ENCODE measurements around the gene FREY1.

FREY1 gene

GRCh38 chr11:45924927-45925326 lies 17.9 kb upstream of the FREY1 start:
- TF ChIP-seq REST (IDR thresholded peaks at IDR 0.05; ENCODE audit: insufficient read depth in 1 of 2, low read depth in 2 of 2, low read length in 2 of 2) (peak in 1 of 2 experiments; percentile 77; a peak in 2 of 4 replicates), POLR2AphosphoS5 (IDR thresholded peaks at IDR 0.05; ENCODE audit: low read depth, low read length) (no peak)

- no peak for TF ChIP-seq REST (IDR thresholded peaks at IDR 0.05; ENCODE audit: insufficient read depth in 1 of 2, low read depth in 2 of 2, low read length in 2 of 2)
- no peak for TF ChIP-seq FOXP2 (optimal IDR thresholded peaks at IDR 0.05; ENCODE audit: borderline replicate concordance, extremely low read depth, extremely low read length, insufficient read depth)
- TF ChIP-seq TAF1 (IDR thresholded peaks at IDR 0.05; ENCODE audit: borderline replicate concordance, insufficient read depth, low read length) = no peak
- TF ChIP-seq SIN3A (IDR thresholded peaks at IDR 0.05; ENCODE audit: borderline replicate concordance, insufficient read depth, low read length) = no peak
Measured at GRCh38 chr11:45924036-45924915, 17.2 kb upstream of the FREY1 start.

- TF ChIP-seq SIN3A (IDR thresholded peaks at IDR 0.05; ENCODE audit: borderline replicate concordance, insufficient read depth, low read length) (no peak), POLR2AphosphoS5 (IDR thresholded peaks at IDR 0.05; ENCODE audit: low read depth, low read length) (no peak), FOXP2 (optimal IDR thresholded peaks at IDR 0.05; ENCODE audit: borderline replicate concordance, extremely low read depth, extremely low read length, insufficient read depth) (no peak), TAF1 (IDR thresholded peaks at IDR 0.05; ENCODE audit: borderline replicate concordance, insufficient read depth, low read length) (no peak), REST (IDR thresholded peaks at IDR 0.05; ENCODE audit: insufficient read depth in 1 of 2, low read depth in 2 of 2, low read length in 2 of 2) (no peak)
Measured at GRCh38 chr11:45922425-45923082, 15.5 kb upstream of the FREY1 start, which contains the start of gene LARGE2. TSS of gene LARGE2 (plus strand) at chr11:45922656. CDS start at chr11:45922883, 227 bp downstream.

GRCh38 chr11:45921561-45922424 lies 14.7 kb upstream of the FREY1 start:
- TF ChIP-seq FOXP2 (optimal IDR thresholded peaks at IDR 0.05; ENCODE audit: borderline replicate concordance, extremely low read depth, extremely low read length, insufficient read depth) (no peak), SIN3A (IDR thresholded peaks at IDR 0.05; ENCODE audit: borderline replicate concordance, insufficient read depth, low read length) (no peak), TAF1 (IDR thresholded peaks at IDR 0.05; ENCODE audit: borderline replicate concordance, insufficient read depth, low read length) (no peak), POLR2AphosphoS5 (IDR thresholded peaks at IDR 0.05; ENCODE audit: low read depth, low read length) (no peak), REST (IDR thresholded peaks at IDR 0.05; ENCODE audit: insufficient read depth in 1 of 2, low read depth in 2 of 2, low read length in 2 of 2) (no peak)
